ENCODE measurements around the gene AACS. TPM values are rescaled to one million over a fixed set of nuclear protein-coding genes. Genes with fewer than 3 reads are reported as not detected.

AACS gene
- total and polyA plus RNA-seq, 9 donors = 7.5 to 37.8 (median 14.2) TPM

- Histone ChIP-seq H3K27ac (no peak overlapping the region), H3K9me3 (no peaks in the 10 kb centered on the region), H3K4me1 (ENCODE audit: insufficient read depth) (no peaks in the 10 kb centered on the region), H3K36me3 (no peaks in the 10 kb centered on the region), H3K27me3 (no peaks in the 10 kb centered on the region), H3K4me3 (no peak overlapping the region)
- TF ChIP-seq, protein P1, sequence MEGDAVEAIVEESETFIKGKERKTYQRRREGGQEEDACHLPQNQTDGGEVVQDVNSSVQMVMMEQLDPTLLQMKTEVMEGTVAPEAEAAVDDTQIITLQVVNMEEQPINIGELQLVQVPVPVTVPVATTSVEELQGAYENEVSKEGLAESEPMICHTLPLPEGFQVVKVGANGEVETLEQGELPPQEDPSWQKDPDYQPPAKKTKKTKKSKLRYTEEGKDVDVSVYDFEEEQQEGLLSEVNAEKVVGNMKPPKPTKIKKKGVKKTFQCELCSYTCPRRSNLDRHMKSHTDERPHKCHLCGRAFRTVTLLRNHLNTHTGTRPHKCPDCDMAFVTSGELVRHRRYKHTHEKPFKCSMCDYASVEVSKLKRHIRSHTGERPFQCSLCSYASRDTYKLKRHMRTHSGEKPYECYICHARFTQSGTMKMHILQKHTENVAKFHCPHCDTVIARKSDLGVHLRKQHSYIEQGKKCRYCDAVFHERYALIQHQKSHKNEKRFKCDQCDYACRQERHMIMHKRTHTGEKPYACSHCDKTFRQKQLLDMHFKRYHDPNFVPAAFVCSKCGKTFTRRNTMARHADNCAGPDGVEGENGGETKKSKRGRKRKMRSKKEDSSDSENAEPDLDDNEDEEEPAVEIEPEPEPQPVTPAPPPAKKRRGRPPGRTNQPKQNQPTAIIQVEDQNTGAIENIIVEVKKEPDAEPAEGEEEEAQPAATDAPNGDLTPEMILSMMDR (IDR thresholded peaks at IDR 0.05) = no peak
- no peak for TF ChIP-seq EP300 (IDR thresholded peaks at IDR 0.05)
- no peak for TF ChIP-seq POLR2A (IDR thresholded peaks at IDR 0.05)
- no peak for DNase-seq
- intact Hi-C loops (cut with DNase I) = no loop called here
- 24 to 37% (median 36%) methylated on average over 12 of the region's 12 CpGs for WGBS, 3 donors
Observed at GRCh38 chr12:125145196-125145595, 80.0 kb downstream of the AACS start.

- Histone ChIP-seq H3K36me3 (no peaks in the 10 kb centered on the region), H3K27me3 (no peaks in the 10 kb centered on the region), H3K9me3 (no peaks in the 10 kb centered on the region), H3K4me1 (ENCODE audit: insufficient read depth) (no peaks in the 10 kb centered on the region), H3K4me3 (no peak overlapping the region), H3K27ac (no peak overlapping the region)
- no peak for DNase-seq
- TF ChIP-seq POLR2A (IDR thresholded peaks at IDR 0.05) = no peak
- TF ChIP-seq, protein P1 (IDR thresholded peaks at IDR 0.05) = no peak
- no peak for TF ChIP-seq EP300 (IDR thresholded peaks at IDR 0.05)
- intact Hi-C loops (cut with DNase I) = no loop called here
- 70 to 84% (median 76%) methylated on average over 6 of the region's 6 CpGs for WGBS, 3 donors
Observed at GRCh38 chr12:125148316-125148715, 83.1 kb downstream of the AACS start.

DNA sequence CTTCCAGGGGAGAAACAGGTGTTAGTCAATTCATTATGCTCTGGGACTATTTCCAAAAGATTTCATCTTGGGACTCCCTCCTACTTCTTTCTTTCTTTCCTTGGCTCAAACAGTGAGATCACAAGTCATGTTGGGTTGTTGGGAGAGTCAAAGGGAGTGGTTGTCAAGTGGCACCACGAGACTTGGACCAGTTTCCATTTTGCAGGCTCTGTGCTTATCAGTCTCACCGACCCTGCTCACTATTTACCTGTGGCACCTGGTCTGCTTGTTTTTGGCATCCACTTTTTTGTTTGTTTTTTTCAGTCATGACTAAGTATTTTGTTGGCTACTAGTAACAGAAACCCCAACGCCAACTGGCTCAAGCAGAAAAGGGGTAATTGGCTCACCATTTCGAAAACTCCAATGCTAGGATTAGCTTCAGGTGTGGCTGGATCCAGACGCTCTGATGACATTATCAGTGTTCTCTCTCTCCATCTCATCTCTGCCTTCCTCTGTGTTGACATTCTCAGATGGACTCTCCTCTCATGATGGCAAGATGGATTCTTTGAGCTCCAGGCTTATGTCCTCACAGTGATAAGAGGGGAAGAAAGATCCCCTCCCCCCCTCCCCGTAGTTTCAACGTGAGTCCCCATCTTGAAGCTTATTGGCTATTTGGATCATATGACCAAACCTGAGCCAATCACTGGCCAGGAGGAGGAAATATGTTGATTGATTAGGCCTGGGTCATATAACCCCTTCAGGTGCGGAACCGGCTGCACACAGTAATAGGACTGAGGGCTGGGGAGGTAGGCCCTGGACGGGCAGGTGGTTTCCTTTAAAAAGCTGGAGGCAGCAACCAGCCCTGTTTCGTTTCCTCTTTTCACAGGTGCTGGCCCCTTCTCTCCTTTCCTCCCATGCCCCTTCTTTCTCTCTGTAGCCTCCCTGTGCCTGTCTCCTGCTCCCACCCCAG, 84.2 kb downstream of the AACS start:
- H3K27ac ChIP-seq = no peak overlapping the region
- no peak overlapping the region for H3K4me3 ChIP-seq
- WGBS, 3 donors = 62 to 68% (median 68%) methylated on average over 11 of the region's 11 CpGs
- no peaks in the 10 kb centered on the region for H3K9me3 ChIP-seq
- DNase-seq = no peak
- no peaks in the 10 kb centered on the region for H3K36me3 ChIP-seq
- no peaks in the 10 kb centered on the region for H3K4me1 ChIP-seq (ENCODE audit: insufficient read depth)
- H3K27me3 ChIP-seq = no peaks in the 10 kb centered on the region
- TF ChIP-seq, protein P1 (IDR thresholded peaks at IDR 0.05) = no peak
- TF ChIP-seq POLR2A (IDR thresholded peaks at IDR 0.05) (no peak), EP300 (IDR thresholded peaks at IDR 0.05) (no peak)
- intact Hi-C loops (cut with DNase I) = no loop called here

DNA sequence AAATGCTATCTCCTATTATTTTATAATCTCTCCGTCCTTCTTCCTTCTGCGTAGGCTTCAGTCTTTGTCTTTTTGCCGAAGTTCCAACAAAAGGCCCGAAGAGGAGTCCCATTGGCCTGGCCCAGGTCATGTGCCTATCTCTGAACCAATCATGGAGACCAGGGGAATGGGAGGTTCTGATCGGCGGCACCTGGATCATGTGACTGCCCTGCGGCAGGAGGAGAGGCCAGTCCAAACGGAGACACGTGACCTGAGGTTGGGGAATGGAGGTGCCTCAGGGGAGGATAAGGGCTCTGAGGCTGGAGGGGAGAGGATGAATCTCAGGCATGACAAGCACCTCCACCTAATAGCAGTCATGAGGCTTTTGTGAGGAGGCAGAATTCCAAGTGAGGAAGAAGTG, 86.0 kb downstream of the AACS start:
- no peak for TF ChIP-seq EP300 (IDR thresholded peaks at IDR 0.05)
- TF ChIP-seq POLR2A (IDR thresholded peaks at IDR 0.05) = no peak
- TF ChIP-seq, protein P1 (IDR thresholded peaks at IDR 0.05) = no peak
- no peaks in the 10 kb centered on the region for H3K4me1 ChIP-seq (ENCODE audit: insufficient read depth)
- H3K4me3 ChIP-seq = no peak overlapping the region
- H3K9me3 ChIP-seq = no peaks in the 10 kb centered on the region
- H3K36me3 ChIP-seq = no peaks in the 10 kb centered on the region
- intact Hi-C loops (cut with DNase I) = no loop called here
- no peak for DNase-seq
- WGBS, 3 donors = 83 to 89% (median 86%) methylated on average over 9 of the region's 9 CpGs
- no peaks in the 10 kb centered on the region for H3K27me3 ChIP-seq
- no peak overlapping the region for H3K27ac ChIP-seq
